IMR-90 (cell line): ENCODE results near the gene DHX9. TPM values are rescaled to one million over a fixed set of nuclear protein-coding genes. Genes with fewer than 3 reads are reported as not detected.

Source experiments
- ATAC-seq: fragments of 200-7000 bp; cut with Tn5 transposase; 2 replicates; pipeline ENCODE4 v1.9.1; 2020; ENCODE audit warnings: low read depth, mild to moderate bottlenecking, moderate library complexity
- BruUV-seq: library from RNA; stranded (reverse); fragments of 400-500 nt; replicated peaks from 2 replicates; lab custom pipeline; 2021; lab: Mats Ljungman, UMichigan
- CTCF ChIA-PET: fragments of 300-600 bp; formaldehyde crosslinking; extraction: SDS; loops from one replicate; lab custom pipeline; 2021; ENCODE audit warnings: antibody characterized with exemption; lab: Yijun Ruan, JAX
- POLR2A ChIA-PET: fragments of 300-600 bp; sonication (Branson Sonifier 250); formaldehyde crosslinking; loops from one replicate; lab custom pipeline; 2022; ENCODE audit warnings: antibody characterized with exemption; ENCODE audit not compliant: unreplicated experiment; lab: Charles Lee
- DNase-seq: peaks from one replicate; pipeline ENCODE4 v3.0.0; 2013
- H2AFZ ChIP-seq: replicated peaks from 2 replicates; pipeline ENCODE3; 2013; ENCODE audit warnings: low read length, mild to moderate bottlenecking; ENCODE audit not compliant: poor library complexity
- H2AK5ac ChIP-seq: 2 replicates; pipeline ENCODE4 v1.6.1; 2013; ENCODE audit warnings: low read depth, low read length, inconsistent platforms
- H2AK9ac ChIP-seq: replicated peaks from 2 replicates; pipeline ENCODE3; 2013; ENCODE audit warnings: mild to moderate bottlenecking, low read depth, low read length, moderate library complexity; ENCODE audit not compliant: poor library complexity
- H2BK120ac ChIP-seq: 2 replicates; pipeline ENCODE4 v1.6.1; 2013; ENCODE audit warnings: low read depth, low read length, inconsistent platforms
- H2BK15ac ChIP-seq: 3 replicates; pipeline ENCODE4 v1.6.1; 2013; ENCODE audit warnings: low read depth, low read length, inconsistent platforms
- H2BK20ac ChIP-seq: 2 replicates; pipeline ENCODE4 v1.6.1; 2013; ENCODE audit warnings: low read depth, mild to moderate bottlenecking, inconsistent platforms, low read length, moderate library complexity
- H2BK5ac ChIP-seq: 2 replicates; pipeline ENCODE4 v1.6.1; 2013; ENCODE audit warnings: mild to moderate bottlenecking, low read depth, low read length, inconsistent platforms; ENCODE audit not compliant: poor library complexity, severe bottlenecking
- H3K14ac ChIP-seq: replicated peaks from 2 replicates; pipeline ENCODE4 v1.6.1; 2013; ENCODE audit warnings: low read depth, low read length, inconsistent platforms
- H3K18ac ChIP-seq: 2 replicates; pipeline ENCODE4 v1.6.1; 2013; ENCODE audit warnings: low read depth, low read length, control low read depth
- H3K23ac ChIP-seq: 2 replicates; pipeline ENCODE4 v1.6.1; 2013; ENCODE audit warnings: low read depth, low read length, inconsistent platforms
- H3K27ac ChIP-seq: 2 replicates; pipeline ENCODE4 v1.5.1; 2013; ENCODE audit warnings: mild to moderate bottlenecking, control low read depth, low read length; ENCODE audit not compliant: insufficient read depth
- H3K27me3 ChIP-seq: 2 replicates; pipeline ENCODE4 v1.6.1; 2013; ENCODE audit warnings: low read length; ENCODE audit not compliant: control insufficient read depth, insufficient read depth
- H3K36me3 ChIP-seq: 2 replicates; pipeline ENCODE4 v1.6.1; 2013; ENCODE audit warnings: low read length, mixed read lengths; ENCODE audit not compliant: control insufficient read depth, insufficient read depth
- H3K4ac ChIP-seq: 2 replicates; pipeline ENCODE4 v1.6.1; 2013; ENCODE audit warnings: low read depth, low read length, inconsistent platforms
- H3K4me1 ChIP-seq: 2 replicates; pipeline ENCODE4 v1.6.1; 2013; ENCODE audit warnings: low read length, mixed read lengths; ENCODE audit not compliant: control insufficient read depth, insufficient read depth
- H3K4me2 ChIP-seq: 2 replicates; pipeline ENCODE4 v1.6.1; 2013; ENCODE audit warnings: low read depth, mild to moderate bottlenecking, control low read depth, low read length, moderate library complexity
- H3K4me3 ChIP-seq: 2 replicates; pipeline ENCODE4 v1.5.1; 2013; ENCODE audit warnings: low read depth, mild to moderate bottlenecking, control low read depth, low read length, moderate library complexity; ENCODE audit not compliant: insufficient read depth
- H3K56ac ChIP-seq: 2 replicates; pipeline ENCODE4 v1.6.1; 2013; ENCODE audit warnings: low read length, inconsistent platforms; ENCODE audit not compliant: insufficient read depth; ENCODE audit errors: extremely low read depth
- H3K79me1 ChIP-seq, 2 experiments: 2 replicates each; pipeline ENCODE4 v1.6.1; 2013; ENCODE audit warnings: low read length in 2 of 2, inconsistent platforms in 1 of 2, low read depth in 1 of 2
- H3K9ac ChIP-seq: 2 replicates; pipeline ENCODE4 v1.6.1; 2013; ENCODE audit warnings: low read depth, low read length, control low read depth
- H3K9me1 ChIP-seq: 2 replicates; pipeline ENCODE4 v1.6.1; 2013; ENCODE audit warnings: low read length, inconsistent platforms; ENCODE audit not compliant: insufficient read depth
- H3K9me3 ChIP-seq: 2 replicates; pipeline ENCODE4 v1.6.1; 2013; ENCODE audit warnings: low read length; ENCODE audit not compliant: control insufficient read depth, insufficient read depth
- H4K20me1 ChIP-seq: 2 replicates; pipeline ENCODE4 v1.6.1; 2013; ENCODE audit warnings: low read length, inconsistent platforms; ENCODE audit not compliant: insufficient read depth
- H4K5ac ChIP-seq: 2 replicates; pipeline ENCODE4 v1.6.1; 2013; ENCODE audit warnings: mild to moderate bottlenecking, low read depth, low read length, control low read depth
- H4K8ac ChIP-seq, 2 experiments: 2 replicates each; pipeline ENCODE4 v1.6.1; 2013; ENCODE audit warnings: low read depth in 2 of 2, low read length in 2 of 2, control low read depth in 1 of 2, inconsistent platforms in 1 of 2
- H4K91ac ChIP-seq: 2 replicates; pipeline ENCODE4 v1.6.1; 2013; ENCODE audit warnings: low read depth, low read length, inconsistent platforms; ENCODE audit not compliant: insufficient read depth
- CEBPB ChIP-seq: IDR thresholded peaks from 2 replicates; pipeline ENCODE4 v1.6.1; 2012; ENCODE audit warnings: low read depth, low read length, improper control_type of control experiment
- CHD1 ChIP-seq: IDR thresholded peaks from 2 replicates; pipeline ENCODE4 v1.6.1; 2012; ENCODE audit warnings: low read depth, low read length, improper control_type of control experiment
- MAZ ChIP-seq: IDR thresholded peaks from 2 replicates; pipeline ENCODE4 v1.6.1; 2012; ENCODE audit warnings: low read depth, mild to moderate bottlenecking, low read length, improper control_type of control experiment, moderate library complexity, borderline replicate concordance
- MXI1 ChIP-seq: IDR thresholded peaks from 2 replicates; pipeline ENCODE4 v1.6.1; 2012; ENCODE audit warnings: low read depth, mild to moderate bottlenecking, low read length, moderate library complexity, borderline replicate concordance
- NFE2L2 ChIP-seq: fragments of 150-350 bp; IDR thresholded peaks from 2 replicates; pipeline ENCODE4 v1.6.1; 2016; ENCODE audit warnings: low read depth, mild to moderate bottlenecking, low read length
- POLR2A ChIP-seq: IDR thresholded peaks from 2 replicates; pipeline ENCODE4 v1.6.1; 2012; ENCODE audit warnings: mild to moderate bottlenecking, low read depth, low read length
- RAD21 ChIP-seq: IDR thresholded peaks from 2 replicates; pipeline ENCODE4 v1.6.1; 2012; ENCODE audit warnings: low read length, improper control_type of control experiment
- RCOR1 ChIP-seq: IDR thresholded peaks from 2 replicates; pipeline ENCODE4 v1.6.1; 2012; ENCODE audit warnings: mild to moderate bottlenecking, low read length, improper control_type of control experiment; ENCODE audit not compliant: insufficient replicate concordance
- RFX5 ChIP-seq: IDR thresholded peaks from 2 replicates; pipeline ENCODE4 v1.8.0; 2012; ENCODE audit warnings: low read depth, mild to moderate bottlenecking, low read length, moderate library complexity
- WGBS, 2 experiments: methylation state at CpG; one replicate each; pipeline versions ENCODE4 v1.1.5 to v1.1.7; 2013; ENCODE audit warnings: missing lambda C conversion rate in 2 of 2; ENCODE audit not compliant: insufficient read length in 1 of 2; ENCODE audit errors: extremely low coverage in 2 of 2; 5-methylcytosine and 5-hydroxymethylcytosine counted together
- dilution Hi-C: fragments of 300-500 bp; cut with HindIII; formaldehyde crosslinking; loops from one replicate; pipeline ENCODE4 v1.14.3; 2018; ENCODE audit warnings: low sequenced_read_pairs; ENCODE audit not compliant: unreplicated experiment
- in situ Hi-C: fragments of 300-500 bp; cut with MboI; formaldehyde crosslinking; loops from 3 replicates; pipeline ENCODE4 v1.14.3; 2019; ENCODE audit warnings: low sequenced_read_pairs, inconsistent platforms, mixed read lengths
- intact Hi-C: fragments of 100-400 bp; cut with micrococcal nuclease; formaldehyde crosslinking; loops from 2 replicates; pipeline ENCODE4 v1.10.0; 2022
- polyA plus RNA-seq, 3 experiments: library from polyadenylated mRNA; depleted of rRNA; stranded (reverse); fragments of >200 nt; gene quantifications; 2 replicates each; pipeline ENCODE4 v1.2.3, GENCODE V29; 2012; ENCODE audit warnings: low replicate concordance in 1 of 3
- total RNA-seq: library from RNA; depleted of rRNA; stranded (reverse); fragments of >200 nt; gene quantifications from 2 replicates; pipeline ENCODE4 v1.2.3, GENCODE V29; 2012
- TF ChIP-seq, protein P1 (sequence below): fragments of 150-350 bp; IDR thresholded peaks from 2 replicates; pipeline ENCODE4 v1.6.1; 2016; ENCODE audit warnings: low read depth, mild to moderate bottlenecking, low read length, moderate library complexity, borderline replicate concordance
- TF ChIP-seq, protein P2 (sequence below): conservative IDR thresholded peaks from 2 replicates; pipeline ENCODE4 v1.5.1; 2012; ENCODE audit warnings: mild to moderate bottlenecking, low read depth, low read length, improper control_type of control experiment

Gene DHX9
- total and polyA plus RNA-seq, 2 of the 4 experiments (the other 2 are of a cell fraction) = 119 to 211 TPM

DNA sequence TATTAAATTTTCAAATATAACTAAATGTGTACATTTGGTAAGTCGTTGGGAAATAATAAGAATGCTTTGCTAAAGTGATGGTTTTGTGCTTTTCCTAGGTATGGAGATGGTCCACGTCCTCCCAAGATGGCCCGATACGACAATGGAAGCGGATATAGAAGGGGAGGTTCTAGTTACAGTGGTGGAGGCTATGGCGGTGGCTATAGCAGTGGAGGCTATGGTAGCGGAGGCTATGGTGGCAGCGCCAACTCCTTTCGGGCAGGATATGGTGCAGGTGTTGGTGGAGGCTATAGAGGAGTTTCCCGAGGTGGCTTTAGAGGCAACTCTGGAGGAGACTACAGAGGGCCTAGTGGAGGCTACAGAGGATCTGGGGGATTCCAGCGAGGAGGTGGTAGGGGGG is 47.8 kb downstream of the DHX9 start:
- peaks cover 6 to 7% of the 10 kb centered on the region in 2 experiments; a peak in 3 of 4 replicates for H3K79me1 ChIP-seq
- H3K9me1 ChIP-seq = peaks cover 3% of the 10 kb centered on the region; the same call in 1 of the 2 replicates
- no peak for DNase-seq
- intact Hi-C loops (loop anchor here (10.0 kb wide), 1 partner anchor 238 kb away; no protein-coding TSS in a partner anchor), in situ Hi-C loops (loop anchor here (10.0 to 25.0 kb wide), 2 partner anchors 228 to 1825 kb away; no protein-coding TSS in a partner anchor), dilution Hi-C loops (no loop called here)
- no peak for TF ChIP-seq RAD21
- no peak for TF ChIP-seq RFX5
- no peak for TF ChIP-seq POLR2A
- no peak for TF ChIP-seq CHD1
- no peak for TF ChIP-seq CEBPB
- TF ChIP-seq NFE2L2 = no peak
- no peak for TF ChIP-seq MXI1
- no peak for TF ChIP-seq MAZ
- TF ChIP-seq RCOR1 = no peak
- TF ChIP-seq, protein P1, sequence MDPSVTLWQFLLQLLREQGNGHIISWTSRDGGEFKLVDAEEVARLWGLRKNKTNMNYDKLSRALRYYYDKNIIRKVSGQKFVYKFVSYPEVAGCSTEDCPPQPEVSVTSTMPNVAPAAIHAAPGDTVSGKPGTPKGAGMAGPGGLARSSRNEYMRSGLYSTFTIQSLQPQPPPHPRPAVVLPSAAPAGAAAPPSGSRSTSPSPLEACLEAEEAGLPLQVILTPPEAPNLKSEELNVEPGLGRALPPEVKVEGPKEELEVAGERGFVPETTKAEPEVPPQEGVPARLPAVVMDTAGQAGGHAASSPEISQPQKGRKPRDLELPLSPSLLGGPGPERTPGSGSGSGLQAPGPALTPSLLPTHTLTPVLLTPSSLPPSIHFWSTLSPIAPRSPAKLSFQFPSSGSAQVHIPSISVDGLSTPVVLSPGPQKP = no peak
- TF ChIP-seq, protein P2, sequence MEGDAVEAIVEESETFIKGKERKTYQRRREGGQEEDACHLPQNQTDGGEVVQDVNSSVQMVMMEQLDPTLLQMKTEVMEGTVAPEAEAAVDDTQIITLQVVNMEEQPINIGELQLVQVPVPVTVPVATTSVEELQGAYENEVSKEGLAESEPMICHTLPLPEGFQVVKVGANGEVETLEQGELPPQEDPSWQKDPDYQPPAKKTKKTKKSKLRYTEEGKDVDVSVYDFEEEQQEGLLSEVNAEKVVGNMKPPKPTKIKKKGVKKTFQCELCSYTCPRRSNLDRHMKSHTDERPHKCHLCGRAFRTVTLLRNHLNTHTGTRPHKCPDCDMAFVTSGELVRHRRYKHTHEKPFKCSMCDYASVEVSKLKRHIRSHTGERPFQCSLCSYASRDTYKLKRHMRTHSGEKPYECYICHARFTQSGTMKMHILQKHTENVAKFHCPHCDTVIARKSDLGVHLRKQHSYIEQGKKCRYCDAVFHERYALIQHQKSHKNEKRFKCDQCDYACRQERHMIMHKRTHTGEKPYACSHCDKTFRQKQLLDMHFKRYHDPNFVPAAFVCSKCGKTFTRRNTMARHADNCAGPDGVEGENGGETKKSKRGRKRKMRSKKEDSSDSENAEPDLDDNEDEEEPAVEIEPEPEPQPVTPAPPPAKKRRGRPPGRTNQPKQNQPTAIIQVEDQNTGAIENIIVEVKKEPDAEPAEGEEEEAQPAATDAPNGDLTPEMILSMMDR = no peak
- H3K4me1 ChIP-seq = peaks cover 2% of the 10 kb centered on the region; the same call in 1 of the 2 replicates
- no peak overlapping the region for H3K18ac ChIP-seq
- no peak for ATAC-seq
- no peak overlapping the region for H3K56ac ChIP-seq
- peaks cover 6% of the 10 kb centered on the region; the same call in 1 of the 2 replicates for H4K20me1 ChIP-seq
- POLR2A ChIA-PET = no interaction called here
- no peak overlapping the region for H3K9ac ChIP-seq
- WGBS, 2 experiments = 97% methylated on average over 6 of the region's 11 CpGs; no CpG with 5 or more reads in 1 of the 2 experiments
- no peak overlapping the region for H2BK120ac ChIP-seq
- H3K27me3 ChIP-seq = no peaks in the 10 kb centered on the region
- H2BK15ac ChIP-seq = no peak overlapping the region
- no peak overlapping the region for H2AFZ ChIP-seq
- H3K4me3 ChIP-seq = no peak overlapping the region
- H3K36me3 ChIP-seq = peaks cover 42% of the 10 kb centered on the region
- no peak overlapping the region for H4K8ac ChIP-seq
- no peak overlapping the region for H2AK5ac ChIP-seq
- H3K14ac ChIP-seq = no peak overlapping the region
- H3K4ac ChIP-seq = no peak overlapping the region
- H3K27ac ChIP-seq = no peak overlapping the region
- H2BK20ac ChIP-seq = no peak overlapping the region
- H2BK5ac ChIP-seq = no peak overlapping the region
- H4K5ac ChIP-seq = no peak overlapping the region
- H2AK9ac ChIP-seq = no peak overlapping the region
- no peak overlapping the region for H3K23ac ChIP-seq
- BruUV-seq = no TSS peak
- no peaks in the 10 kb centered on the region for H3K9me3 ChIP-seq
- CTCF ChIA-PET = no interaction called here
- H3K4me2 ChIP-seq = no peak overlapping the region
- H4K91ac ChIP-seq = no peak overlapping the region
